Erythroblast (primary cell): Measurements from ENCODE around the gene PTPRN2.

Experiments
- GATA1 ChIP-seq: IDR thresholded peaks from 2 replicates; pipeline ENCODE4 v1.6.1; 2011; ENCODE audit warnings: low read depth, mild to moderate bottlenecking, control low read depth, low read length, moderate library complexity
- POLR2A ChIP-seq: IDR thresholded peaks from 2 replicates; pipeline ENCODE4 v1.6.1; 2011; ENCODE audit warnings: mild to moderate bottlenecking, low read length

GRCh38 chr7:157621131-157621681 lies 966.4 kb downstream of the PTPRN2 start:
- TF ChIP-seq POLR2A = no peak
- TF ChIP-seq GATA1 = no peak
